Stimulated activated naive CD8-positive, alpha-beta T cell treated with anti-CD3 and anti-CD28 coated beads, Interleukin-15, amount 100 ng/mL, for 72 hours (primary cell): Measurements from ENCODE around the gene BRINP1.
A peak's percentile ranks its signal among the peaks of the same experiment; 100 is the strongest.
"Not testable (repeated sequence)": the region's sequence is repeated elsewhere in the genome, so short reads cannot be mapped to it uniquely, and the experiment has no call there.

ENCODE experiments used
- ATAC-seq: fragments of 150-1000 bp; cut with Tn5 transposase; 2 replicates; pipeline ENCODE4 v1.10.0; 2021; ENCODE audit warnings: mild to moderate bottlenecking, moderate library complexity
- DNase-seq, 2 donors: peaks; one replicate each; pipeline ENCODE4 v3.0.0; 2021 to 2022
- H3K27ac Mint-ChIP-seq, 2 donors: one replicate each; pipeline ENCODE4 v1.8.0; 2022; ENCODE audit warnings: mild to moderate bottlenecking in 2 of 2, mixed read lengths in 2 of 2, moderate library complexity in 2 of 2
- H3K27me3 Mint-ChIP-seq: one replicate; pipeline ENCODE4 v1.8.0; 2022; ENCODE audit warnings: mixed read lengths
- H3K4me1 Mint-ChIP-seq: one replicate; pipeline ENCODE4 v1.8.0; 2022; ENCODE audit warnings: mild to moderate bottlenecking, mixed read lengths
- H3K4me3 Mint-ChIP-seq, 2 donors: one replicate each; pipeline ENCODE4 v1.8.0; 2022; ENCODE audit warnings: mild to moderate bottlenecking in 2 of 2, mixed read lengths in 2 of 2, moderate library complexity in 1 of 2
- H3K9me3 Mint-ChIP-seq, 2 donors: one replicate each; pipeline ENCODE4 v1.8.0; 2022; ENCODE audit warnings: mixed read lengths in 2 of 2

BRINP1 gene

DNA sequence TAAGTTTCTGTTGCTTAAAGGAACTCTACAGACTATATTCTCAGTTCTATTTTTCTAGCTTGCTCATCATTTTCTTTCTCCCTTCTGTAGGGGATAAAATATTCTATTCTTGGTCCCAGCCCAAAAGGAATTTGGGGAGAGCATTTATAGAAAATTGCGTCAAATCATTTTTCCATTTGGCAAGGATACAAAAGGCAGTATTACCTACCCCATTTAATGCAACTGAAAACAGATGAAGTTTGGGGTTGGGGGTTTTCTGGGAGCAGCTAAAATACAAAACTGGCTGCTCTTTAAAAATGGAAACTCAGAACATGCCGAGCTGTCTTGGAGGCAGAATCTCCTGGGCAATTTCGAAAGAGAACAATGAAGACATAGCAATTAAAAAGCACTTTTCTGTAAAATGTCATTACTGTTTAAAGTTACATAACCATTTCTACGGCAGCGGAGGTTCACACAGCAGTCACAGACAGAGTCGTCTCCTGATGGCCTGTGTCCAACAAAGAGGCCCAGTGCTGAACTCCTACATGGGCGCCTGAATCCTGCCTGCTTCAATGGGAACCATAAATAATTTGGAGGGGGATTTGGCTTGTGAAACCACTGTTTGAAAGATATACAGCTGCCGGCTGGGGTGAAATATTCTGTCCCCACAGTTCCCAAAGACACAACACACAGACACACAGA, 152.4 kb downstream of the BRINP1 start:
- Mint-ChIP-seq H3K27me3 (no peaks in the 10 kb centered on the region), H3K4me1 (no peaks in the 10 kb centered on the region), H3K27ac (no peak overlapping the region), H3K9me3 (peaks cover 4 to 5% of the 10 kb centered on the region in 2 donors), H3K4me3 (no peak overlapping the region)
- no peak for DNase-seq
- no peak for ATAC-seq

DNA sequence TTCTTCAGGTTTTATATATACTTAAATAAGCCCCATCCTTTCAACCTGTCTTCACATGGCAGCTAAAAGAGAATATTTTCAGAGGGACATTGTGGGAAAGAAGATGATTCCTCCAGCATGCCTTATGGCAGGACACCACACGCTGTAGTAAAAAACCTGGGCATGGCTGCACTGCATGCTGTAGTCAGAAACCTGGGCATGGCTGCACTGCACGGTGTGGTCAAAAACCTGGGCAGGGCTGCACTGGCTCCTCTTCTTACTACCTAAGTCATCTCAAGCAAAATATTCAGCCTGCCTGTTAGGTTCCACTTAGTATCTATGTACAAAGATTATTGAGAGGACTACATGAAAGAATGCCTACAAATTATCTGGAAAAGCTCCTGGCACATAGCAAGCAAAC, 153.6 kb downstream of the BRINP1 start:
- no peak overlapping the region for H3K4me3 Mint-ChIP-seq
- H3K4me1 Mint-ChIP-seq: no peaks in the 10 kb centered on the region
- H3K27me3 Mint-ChIP-seq: no peaks in the 10 kb centered on the region
- H3K27ac Mint-ChIP-seq: no peak overlapping the region
- DNase-seq: no peak
- peaks cover 4 to 5% of the 10 kb centered on the region in 2 donors for H3K9me3 Mint-ChIP-seq
- ATAC-seq: no peak

GRCh38 chr9:119213471-119213870, 155.8 kb downstream of the BRINP1 start:
- H3K27ac Mint-ChIP-seq: no peak overlapping the region
- H3K4me1 Mint-ChIP-seq: no peaks in the 10 kb centered on the region
- H3K9me3 Mint-ChIP-seq: no peaks in the 10 kb centered on the region
- no peaks in the 10 kb centered on the region for H3K27me3 Mint-ChIP-seq
- no peak overlapping the region for H3K4me3 Mint-ChIP-seq
- DNase-seq (no peak), ATAC-seq (no peak)

GRCh38 chr9:119197893-119198607, 171.2 kb downstream of the BRINP1 start:
- ATAC-seq (no peak), DNase-seq (no peak)
- Mint-ChIP-seq H3K4me1 (no peaks in the 10 kb centered on the region), H3K27me3 (no peaks in the 10 kb centered on the region), H3K27ac (no peak overlapping the region), H3K4me3 (no peak overlapping the region), H3K9me3 (peaks cover 0 to 5% of the 10 kb centered on the region in 2 donors)

GRCh38 chr9:119195521-119195920, 173.7 kb downstream of the BRINP1 start:
- no peak overlapping the region for H3K4me3 Mint-ChIP-seq
- H3K27me3 Mint-ChIP-seq: no peaks in the 10 kb centered on the region
- H3K9me3 Mint-ChIP-seq: peaks cover 0 to 9% of the 10 kb centered on the region in 2 donors
- no peaks in the 10 kb centered on the region for H3K4me1 Mint-ChIP-seq
- DNase-seq: no peak
- ATAC-seq: no peak
- no peak overlapping the region for H3K27ac Mint-ChIP-seq

DNA sequence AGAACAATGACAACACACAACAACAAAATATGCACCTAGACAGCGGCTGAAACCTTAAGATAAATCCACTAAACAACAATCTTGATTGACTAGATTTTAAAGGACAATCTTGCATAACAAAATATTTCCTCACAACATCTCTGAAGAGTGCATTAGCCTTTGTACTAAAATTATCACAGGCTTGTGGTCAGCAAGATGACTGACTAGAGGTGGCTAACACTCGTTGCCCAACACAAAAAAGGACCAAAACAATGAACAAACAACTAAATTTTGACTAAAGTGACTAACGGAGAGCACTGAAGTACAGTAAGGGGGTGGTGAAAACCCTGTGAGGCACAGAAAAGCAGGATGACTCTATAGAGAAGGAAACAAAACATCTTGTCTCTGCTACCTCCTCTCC, 183.9 kb downstream of the BRINP1 start:
- H3K4me3 Mint-ChIP-seq: no peak overlapping the region
- peaks cover 5 to 22% of the 10 kb centered on the region in 2 donors for H3K9me3 Mint-ChIP-seq
- H3K4me1 Mint-ChIP-seq: no peaks in the 10 kb centered on the region
- DNase-seq (no peak), ATAC-seq (no peak)
- no peak overlapping the region for H3K27ac Mint-ChIP-seq
- peaks cover 12% of the 10 kb centered on the region for H3K27me3 Mint-ChIP-seq

DNA sequence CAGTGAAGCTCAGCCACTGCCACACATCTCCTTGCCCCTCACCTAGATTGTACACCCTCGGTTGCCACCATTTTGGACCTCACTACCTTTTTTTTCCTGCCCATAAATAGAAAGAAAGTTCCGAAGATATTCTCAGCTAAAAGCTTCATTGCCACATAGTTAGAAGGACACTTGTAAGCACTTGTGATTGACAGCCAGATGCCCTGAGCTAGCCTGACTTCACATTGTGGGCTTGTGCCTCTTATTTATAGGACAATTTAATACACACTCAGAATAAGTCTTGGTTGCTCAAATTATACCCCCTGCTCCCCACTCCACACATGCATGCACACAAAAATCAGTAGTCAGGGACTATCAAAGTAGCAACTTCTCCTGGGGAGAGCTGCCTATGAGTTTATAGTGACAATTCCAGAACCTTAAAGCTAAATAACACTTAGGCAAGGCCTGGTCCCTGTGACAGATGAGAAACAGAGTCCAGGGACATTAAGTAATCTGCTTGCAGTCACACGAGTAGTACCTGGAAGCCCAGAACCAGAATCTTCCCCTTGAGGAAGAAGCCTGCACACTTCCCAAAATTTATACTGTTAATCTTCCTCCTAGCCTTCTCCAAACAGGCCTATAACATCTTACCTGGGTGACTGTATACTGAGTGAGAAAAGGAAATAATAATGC, 184.8 kb downstream of the BRINP1 start:
- DNase-seq (no peak), ATAC-seq (no peak)
- peaks cover 12% of the 10 kb centered on the region for H3K27me3 Mint-ChIP-seq
- no peak overlapping the region for H3K4me3 Mint-ChIP-seq
- H3K4me1 Mint-ChIP-seq: no peaks in the 10 kb centered on the region
- peaks cover 5 to 22% of the 10 kb centered on the region in 2 donors for H3K9me3 Mint-ChIP-seq
- peak overlapping the region in 1 of 2 donors; percentile 21 for H3K27ac Mint-ChIP-seq

DNA sequence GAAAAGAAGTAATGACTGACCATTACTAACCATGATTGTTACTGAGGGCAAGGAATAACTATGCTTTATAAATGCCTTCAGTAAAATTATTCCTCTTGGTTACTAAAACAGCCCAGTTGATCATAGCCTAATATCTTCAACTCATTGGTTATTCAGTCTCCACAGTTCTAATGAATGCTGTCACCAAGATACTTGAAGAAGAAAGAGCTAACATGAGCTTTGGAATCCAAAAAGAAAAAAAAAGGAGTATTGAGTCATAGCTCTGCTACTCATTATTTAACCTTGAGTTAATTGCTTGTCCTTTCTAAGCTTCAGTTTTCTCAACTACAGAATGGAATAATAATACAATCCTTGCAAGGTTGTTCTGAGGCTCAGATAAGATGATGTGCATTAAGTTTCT, 187.7 kb downstream of the BRINP1 start:
- Mint-ChIP-seq H3K27me3 (peaks cover 12% of the 10 kb centered on the region), H3K27ac (no peak overlapping the region), H3K4me3 (no peak overlapping the region), H3K9me3 (peaks cover 5 to 18% of the 10 kb centered on the region in 2 donors), H3K4me1 (no peaks in the 10 kb centered on the region)
- DNase-seq (no peak), ATAC-seq (no peak)

DNA sequence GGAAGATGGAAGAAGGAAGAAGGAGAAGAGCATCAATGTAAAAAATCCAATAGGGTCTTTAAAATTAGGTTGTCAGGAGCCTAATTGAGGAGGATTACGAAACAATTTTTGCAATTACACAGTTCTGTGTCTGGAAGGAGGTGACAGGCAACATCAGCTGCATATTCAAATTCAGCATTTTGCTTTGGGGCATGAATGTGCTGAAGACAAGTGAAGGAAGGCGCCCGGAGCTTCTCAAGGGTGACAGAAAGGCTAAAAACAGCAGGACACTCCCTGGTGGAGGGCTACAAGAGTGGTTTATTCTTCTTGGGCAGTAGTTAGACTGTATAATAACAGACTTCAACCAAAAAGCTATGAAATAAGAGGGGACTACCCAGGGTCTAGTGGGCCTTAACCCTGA, 188.3 kb downstream of the BRINP1 start:
- H3K4me1 Mint-ChIP-seq: no peaks in the 10 kb centered on the region
- peaks cover 12% of the 10 kb centered on the region for H3K27me3 Mint-ChIP-seq
- no peak for ATAC-seq
- H3K4me3 Mint-ChIP-seq: no peak overlapping the region
- peaks cover 5 to 17% of the 10 kb centered on the region in 2 donors for H3K9me3 Mint-ChIP-seq
- DNase-seq: no peak
- H3K27ac Mint-ChIP-seq: no peak overlapping the region

GRCh38 chr9:119179701-119180100, 189.5 kb downstream of the BRINP1 start:
- Mint-ChIP-seq H3K4me3 (no peak overlapping the region), H3K27ac (no peak overlapping the region), H3K27me3 (peaks cover 8% of the 10 kb centered on the region), H3K4me1 (no peaks in the 10 kb centered on the region), H3K9me3 (peaks cover 5 to 12% of the 10 kb centered on the region in 2 donors)
- no peak for ATAC-seq
- no peak for DNase-seq

- Mint-ChIP-seq H3K9me3 (peaks cover 5 to 11% of the 10 kb centered on the region in 2 donors), H3K27me3 (no peaks in the 10 kb centered on the region), H3K4me3 (no peak overlapping the region), H3K4me1 (no peaks in the 10 kb centered on the region), H3K27ac (no peak overlapping the region)
- no peak for ATAC-seq
- DNase-seq: no peak
Observed at GRCh38 chr9:119177196-119177595, 192.0 kb downstream of the BRINP1 start.

- peaks cover 5 to 11% of the 10 kb centered on the region in 2 donors for H3K9me3 Mint-ChIP-seq
- no peaks in the 10 kb centered on the region for H3K4me1 Mint-ChIP-seq
- no peak overlapping the region for H3K4me3 Mint-ChIP-seq
- DNase-seq: no peak
- H3K27ac Mint-ChIP-seq: no peak overlapping the region
- no peak for ATAC-seq
- no peaks in the 10 kb centered on the region for H3K27me3 Mint-ChIP-seq
Observed at GRCh38 chr9:119175581-119175980, 193.7 kb downstream of the BRINP1 start.

DNA sequence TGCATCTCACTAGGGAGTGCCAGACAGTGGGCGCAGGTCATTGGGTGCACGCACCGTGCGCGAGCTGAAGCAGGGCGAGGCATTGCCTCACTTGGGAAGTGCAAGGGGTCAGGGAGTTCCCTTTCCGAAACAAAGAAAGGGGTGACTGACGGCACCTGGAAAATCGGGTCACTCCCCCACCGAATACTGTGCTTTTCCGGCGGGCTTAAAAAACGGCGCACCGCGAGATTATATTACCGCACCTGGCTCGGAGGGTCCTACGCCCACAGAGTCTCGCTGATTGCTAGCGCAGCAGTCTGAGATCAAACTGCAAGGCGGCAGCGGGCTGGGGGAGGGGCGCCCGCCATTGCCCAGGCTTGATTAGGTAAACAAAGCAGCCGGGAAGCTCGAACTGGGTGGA, 200.0 kb downstream of the BRINP1 start:
- ATAC-seq, H3K9me3 Mint-ChIP-seq, H3K27me3 Mint-ChIP-seq: not testable (repeated sequence)

DNA sequence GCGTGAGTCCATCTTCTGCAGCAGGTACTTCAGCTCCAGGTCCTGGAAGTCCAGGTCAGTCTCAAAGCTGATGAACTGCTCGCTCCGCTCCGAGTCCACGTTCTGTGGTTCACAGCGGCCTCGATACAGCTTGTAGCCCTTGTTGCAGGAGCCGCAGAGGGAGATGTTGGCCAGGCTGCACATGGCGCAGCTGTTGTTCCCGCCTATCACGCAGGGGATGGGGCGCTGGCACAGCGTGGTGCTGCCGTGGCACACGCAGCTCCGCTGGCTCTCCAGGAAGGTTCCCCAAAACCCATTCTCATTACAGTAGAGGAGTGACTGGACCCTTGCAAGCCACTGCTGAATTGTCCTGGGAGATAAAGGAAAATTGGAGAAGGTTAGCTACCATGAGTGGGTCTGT, 201.4 kb downstream of the BRINP1 start:
- Mint-ChIP-seq H3K4me3 (no peak overlapping the region), H3K27ac (no peak overlapping the region)

More for the DNA sequence above, 200.0 kb downstream of the BRINP1 start:
- not testable (repeated sequence) for H3K27ac Mint-ChIP-seq, H3K4me1 Mint-ChIP-seq, H3K4me3 Mint-ChIP-seq, DNase-seq

GRCh38 chr9:119167267-119167666, 202.0 kb downstream of the BRINP1 start:
- DNase-seq (no peak), ATAC-seq (no peak)
- no peak overlapping the region for H3K4me3 Mint-ChIP-seq
- H3K4me1 Mint-ChIP-seq: no peaks in the 10 kb centered on the region
- H3K27ac Mint-ChIP-seq: no peak overlapping the region
- peaks cover 7% of the 10 kb centered on the region for H3K27me3 Mint-ChIP-seq
- peaks cover 0 to 9% of the 10 kb centered on the region in 2 donors for H3K9me3 Mint-ChIP-seq

More for the DNA sequence above, 201.4 kb downstream of the BRINP1 start:
- peaks cover 7% of the 10 kb centered on the region for H3K27me3 Mint-ChIP-seq
- no peak for ATAC-seq
- DNase-seq: no peak
- peaks cover 0 to 9% of the 10 kb centered on the region in 2 donors for H3K9me3 Mint-ChIP-seq
- no peaks in the 10 kb centered on the region for H3K4me1 Mint-ChIP-seq

GRCh38 chr9:119166096-119166495, 203.1 kb downstream of the BRINP1 start:
- no peak for ATAC-seq
- Mint-ChIP-seq H3K9me3 (peaks cover 0 to 9% of the 10 kb centered on the region in 2 donors), H3K27me3 (peaks cover 7% of the 10 kb centered on the region), H3K4me3 (no peak overlapping the region), H3K27ac (no peak overlapping the region), H3K4me1 (no peaks in the 10 kb centered on the region)
- no peak for DNase-seq
